Activated CD4-positive, alpha-beta memory T cell treated with anti-CD3 and anti-CD28 coated beads, Interleukin-2, amount 10 ng/mL, durations not matched to agents 7 days and 5 days (primary cell): Measurements from ENCODE around the gene NT5DC4. TPM values are rescaled to one million over a fixed set of nuclear protein-coding genes. Genes with fewer than 3 reads are reported as not detected.

Experiments used
- CTCF ChIA-PET: fragments of 350-600 bp; sonication (Branson Sonifier 250); formaldehyde crosslinking; loops from one replicate; lab custom pipeline; 2021; ENCODE audit warnings: antibody characterized with exemption, inconsistent platforms; lab: Charles Lee
- POLR2A ChIA-PET: fragments of 350-600 bp; sonication (Branson Sonifier 250); formaldehyde crosslinking; loops from one replicate; lab custom pipeline; 2021; ENCODE audit warnings: antibody characterized with exemption; lab: Charles Lee
- DNase-seq: peaks from one replicate; pipeline ENCODE4 v3.0.0-alpha.2; 2020
- H3K27ac Mint-ChIP-seq: one replicate; pipeline ENCODE4 v1.8.0; 2021; ENCODE audit warnings: mild to moderate bottlenecking, mixed read lengths
- H3K27me3 Mint-ChIP-seq: one replicate; pipeline ENCODE4 v1.8.0; 2021; ENCODE audit warnings: mixed read lengths
- H3K36me3 Mint-ChIP-seq: one replicate; pipeline ENCODE4 v1.8.0; 2021; ENCODE audit warnings: low read depth, mixed read lengths
- H3K4me1 Mint-ChIP-seq: one replicate; pipeline ENCODE4 v1.8.0; 2021; ENCODE audit warnings: mixed read lengths
- H3K4me3 Mint-ChIP-seq: one replicate; pipeline ENCODE4 v1.8.0; 2021; ENCODE audit warnings: mild to moderate bottlenecking, mixed read lengths
- H3K9me3 Mint-ChIP-seq: one replicate; pipeline ENCODE4 v1.8.0; 2021; ENCODE audit warnings: mixed read lengths
- total RNA-seq, 2 experiments: library from RNA; stranded (reverse); gene quantifications; one replicate each; pipeline ENCODE4 v1.2.3, GENCODE V29; 2021

NT5DC4 gene
- total RNA-seq, 2 experiments from 2014 or later: not detected

- H3K9me3 Mint-ChIP-seq: no peaks in the 10 kb centered on the region
- ChIA-PET POLR2A (interaction anchor here (1.3 kb wide), 1 partner anchor 8 kb away, joined by 3 read pairs; no protein-coding TSS in a partner anchor), CTCF (interaction anchor here (0.9 to 1.6 kb wide), 4 partner anchors 10 to 125 kb away, joined by 3 to 11 read pairs (median 4); no protein-coding TSS in a partner anchor)
- no peak overlapping the region for H3K4me3 Mint-ChIP-seq
- no peaks in the 10 kb centered on the region for H3K27me3 Mint-ChIP-seq
- no peak for DNase-seq
- no peak overlapping the region for H3K27ac Mint-ChIP-seq
- H3K4me1 Mint-ChIP-seq: peaks cover 66% of the 10 kb centered on the region
- H3K36me3 Mint-ChIP-seq: peaks cover 78% of the 10 kb centered on the region
These were observed 39.3 kb downstream of the NT5DC4 start for GRCh38 chr2:112760149-112760548.

GRCh38 chr2:112762276-112762675, 41.5 kb downstream of the NT5DC4 start:
- ChIA-PET CTCF (interaction anchor here (0.9 to 3.0 kb wide), 5 partner anchors 9 to 179 kb away, joined by 3 to 22 read pairs (median 5); no protein-coding TSS in a partner anchor), POLR2A (interaction anchor here (0.9 to 3.3 kb wide), 7 partner anchors 12 to 179 kb away, joined by 3 to 15 read pairs (median 7); partner anchors contain the start of gene SLC20A1)
- Mint-ChIP-seq H3K27me3 (no peaks in the 10 kb centered on the region), H3K27ac (peak overlapping the region; percentile 19), H3K4me1 (peaks cover 63% of the 10 kb centered on the region), H3K36me3 (peaks cover 62% of the 10 kb centered on the region), H3K4me3 (peak overlapping the region; percentile 89), H3K9me3 (peaks cover 2% of the 10 kb centered on the region)
- DNase-seq: no peak

GRCh38 chr2:112764071-112765044, 43.5 kb downstream of the NT5DC4 start, which contains the start of gene CKAP2L:
CKAP2L (minus strand) TSS chr2:112764609; CDS start chr2:112764598, 11 bp downstream.
- ChIA-PET POLR2A (interaction anchor here (0.7 to 3.3 kb wide), 22 partner anchors 10 to 180 kb away, joined by 3 to 17 read pairs (median 4); partner anchors contain the start of genes CHCHD5 and SLC20A1), CTCF (interaction anchor here (1.4 to 3.0 kb wide), 4 partner anchors 15 to 178 kb away, joined by 3 to 22 read pairs (median 10); no protein-coding TSS in a partner anchor)
- peak; percentile 99 for DNase-seq
- Mint-ChIP-seq H3K36me3 (peaks cover 51% of the 10 kb centered on the region), H3K27ac (peak within 1 kb of the TSS; percentile 98), H3K9me3 (peaks cover 7% of the 10 kb centered on the region), H3K4me1 (peaks cover 68% of the 10 kb centered on the region), H3K4me3 (peak within 1 kb of the TSS; percentile 89), H3K27me3 (no peaks in the 10 kb centered on the region)

GRCh38 chr2:112765251-112765650, 44.4 kb downstream of the NT5DC4 start:
- Mint-ChIP-seq H3K9me3 (peaks cover 7% of the 10 kb centered on the region), H3K36me3 (peaks cover 48% of the 10 kb centered on the region), H3K27ac (peak overlapping the region; percentile 98), H3K4me1 (peaks cover 63% of the 10 kb centered on the region), H3K4me3 (peak overlapping the region; percentile 89), H3K27me3 (no peaks in the 10 kb centered on the region)
- DNase-seq: no peak
- POLR2A ChIA-PET: interaction anchor here (0.7 to 3.3 kb wide), 9 partner anchors 9 to 181 kb away, joined by 3 to 15 read pairs (median 5); partner anchors contain the start of gene CHCHD5
- CTCF ChIA-PET: interaction anchor here (1.4 to 1.6 kb wide), 2 partner anchors 120 to 177 kb away, joined by 3 to 6 read pairs; no protein-coding TSS in a partner anchor

- Mint-ChIP-seq H3K4me1 (peaks cover 48% of the 10 kb centered on the region), H3K27ac (peak overlapping the region; percentile 71), H3K27me3 (no peaks in the 10 kb centered on the region), H3K9me3 (peaks cover 7% of the 10 kb centered on the region), H3K36me3 (peaks cover 34% of the 10 kb centered on the region), H3K4me3 (peak overlapping the region; percentile 51)
- ChIA-PET CTCF (interaction anchor here (1.2 to 1.4 kb wide), 3 partner anchors 11 to 117 kb away, joined by 3 to 4 read pairs (median 4); no protein-coding TSS in a partner anchor), POLR2A (interaction anchor here (1.0 kb wide), 1 partner anchor 13 kb away, joined by 3 read pairs; no protein-coding TSS in a partner anchor)
- no peak for DNase-seq
These were observed 47.0 kb downstream of the NT5DC4 start for GRCh38 chr2:112767693-112768330.

- H3K36me3 Mint-ChIP-seq: peaks cover 27% of the 10 kb centered on the region
- ChIA-PET POLR2A (interaction anchor here (1.0 kb wide), 1 partner anchor 14 kb away, joined by 3 read pairs; no protein-coding TSS in a partner anchor), CTCF (interaction anchor here (1.2 to 1.3 kb wide), 2 partner anchors 11 to 19 kb away, joined by 3 to 4 read pairs; no protein-coding TSS in a partner anchor)
- peak overlapping the region; percentile 71 for H3K27ac Mint-ChIP-seq
- peaks cover 7% of the 10 kb centered on the region for H3K9me3 Mint-ChIP-seq
- peaks cover 41% of the 10 kb centered on the region for H3K4me1 Mint-ChIP-seq
- DNase-seq: no peak
- no peaks in the 10 kb centered on the region for H3K27me3 Mint-ChIP-seq
- peak overlapping the region; percentile 51 for H3K4me3 Mint-ChIP-seq
These were observed 47.6 kb downstream of the NT5DC4 start for GRCh38 chr2:112768432-112768831.

- Mint-ChIP-seq H3K4me1 (peaks cover 37% of the 10 kb centered on the region), H3K9me3 (peaks cover 4% of the 10 kb centered on the region), H3K4me3 (no peak overlapping the region), H3K27ac (no peak overlapping the region), H3K36me3 (peaks cover 24% of the 10 kb centered on the region), H3K27me3 (no peaks in the 10 kb centered on the region)
- CTCF ChIA-PET: interaction anchor here (1.5 to 2.3 kb wide), 2 partner anchors 113 to 169 kb away, joined by 3 to 6 read pairs; no protein-coding TSS in a partner anchor
- DNase-seq: no peak
- POLR2A ChIA-PET: interaction anchor here (1.0 to 3.1 kb wide), 2 partner anchors 9 to 112 kb away, joined by 3 to 15 read pairs; partner anchors contain the start of gene CKAP2L
These were observed 51.5 kb downstream of the NT5DC4 start for GRCh38 chr2:112772322-112772721.

GRCh38 chr2:112772911-112773475, 52.2 kb downstream of the NT5DC4 start:
- Mint-ChIP-seq H3K9me3 (no peaks in the 10 kb centered on the region), H3K27ac (no peak overlapping the region), H3K4me3 (no peak overlapping the region), H3K27me3 (no peaks in the 10 kb centered on the region), H3K36me3 (peaks cover 24% of the 10 kb centered on the region), H3K4me1 (peaks cover 37% of the 10 kb centered on the region)
- CTCF ChIA-PET: interaction anchor here (1.2 to 2.3 kb wide), 3 partner anchors 36 to 168 kb away, joined by 3 to 6 read pairs (median 5); no protein-coding TSS in a partner anchor
- no peak for DNase-seq
- POLR2A ChIA-PET: interaction anchor here (3.1 kb wide), 1 partner anchor 9 kb away, joined by 15 read pairs; the partner anchor contains the start of gene CKAP2L

- DNase-seq: no peak
- peaks cover 35% of the 10 kb centered on the region for H3K4me1 Mint-ChIP-seq
- no peak overlapping the region for H3K4me3 Mint-ChIP-seq
- CTCF ChIA-PET: interaction anchor here (0.5 to 2.3 kb wide), 5 partner anchors 22 to 168 kb away, joined by 3 to 6 read pairs (median 4); no protein-coding TSS in a partner anchor
- no peaks in the 10 kb centered on the region for H3K9me3 Mint-ChIP-seq
- POLR2A ChIA-PET: interaction anchor here (3.1 kb wide), 1 partner anchor 10 kb away, joined by 15 read pairs; the partner anchor contains the start of gene CKAP2L
- H3K36me3 Mint-ChIP-seq: peaks cover 26% of the 10 kb centered on the region
- no peaks in the 10 kb centered on the region for H3K27me3 Mint-ChIP-seq
- H3K27ac Mint-ChIP-seq: no peak overlapping the region
These were observed 52.7 kb downstream of the NT5DC4 start for GRCh38 chr2:112773556-112773955.

- Mint-ChIP-seq H3K4me3 (no peak overlapping the region), H3K4me1 (peaks cover 31% of the 10 kb centered on the region), H3K27me3 (no peaks in the 10 kb centered on the region), H3K9me3 (no peaks in the 10 kb centered on the region), H3K27ac (no peak overlapping the region), H3K36me3 (peaks cover 31% of the 10 kb centered on the region)
- ChIA-PET POLR2A (interaction anchor here (3.1 kb wide), 1 partner anchor 11 kb away, joined by 15 read pairs; the partner anchor contains the start of gene CKAP2L), CTCF (interaction anchor here (0.9 to 1.3 kb wide), 2 partner anchors 23 to 167 kb away, joined by 3 to 4 read pairs; no protein-coding TSS in a partner anchor)
- no peak for DNase-seq
These were observed 53.9 kb downstream of the NT5DC4 start for GRCh38 chr2:112774536-112775285.
